Activated CD4-positive, CD25-positive, alpha-beta regulatory T cell treated with anti-CD3 and anti-CD28 coated beads, Interleukin-2, amount 50 U/mL, for 16 hours (primary cell): ENCODE measurements around the gene FASTKD2.
"Not testable (repeated sequence)": the region's sequence is repeated elsewhere in the genome, so short reads cannot be mapped to it uniquely, and the experiment has no call there.

Experiments
- DNase-seq: peaks from one replicate; pipeline ENCODE4 v3.0.0-alpha.2; 2020; ENCODE audit warnings: low read depth, low spot score

FASTKD2 gene

GRCh38 chr2:206790311-206790935 lies 25.0 kb downstream of the FASTKD2 start:
- DNase-seq, result no peak

- no peak for DNase-seq
These were observed 27.2 kb downstream of the FASTKD2 start for GRCh38 chr2:206792645-206793044.

GRCh38 chr2:206797376-206797775 lies 32.0 kb downstream of the FASTKD2 start:
- DNase-seq, result no peak

GRCh38 chr2:206798000-206798399 lies 32.6 kb downstream of the FASTKD2 start:
- DNase-seq, result no peak

GRCh38 chr2:206799083-206799482 lies 33.7 kb downstream of the FASTKD2 start:
- DNase-seq, result no peak

GRCh38 chr2:206800506-206801417 lies 35.4 kb downstream of the FASTKD2 start:
- DNase-seq, result no peak

- DNase-seq, result no peak
These were observed 36.2 kb downstream of the FASTKD2 start for GRCh38 chr2:206801418-206802189.

GRCh38 chr2:206802654-206803514 lies 37.5 kb downstream of the FASTKD2 start:
- no peak for DNase-seq

- no peak for DNase-seq
These were observed 38.9 kb downstream of the FASTKD2 start for GRCh38 chr2:206804326-206804725.

GRCh38 chr2:206805887-206806607 lies 40.6 kb downstream of the FASTKD2 start:
- DNase-seq, result no peak

- not testable (repeated sequence) for DNase-seq
These were observed 42.2 kb downstream of the FASTKD2 start for GRCh38 chr2:206807624-206808023.

GRCh38 chr2:206812471-206812870 lies 47.1 kb downstream of the FASTKD2 start:
- DNase-seq, result not testable (repeated sequence)

GRCh38 chr2:206814498-206814897 lies 49.1 kb downstream of the FASTKD2 start:
- DNase-seq, result no peak

GRCh38 chr2:206820807-206821206 lies 55.4 kb downstream of the FASTKD2 start:
- DNase-seq, result no peak

GRCh38 chr2:206823178-206823577 lies 57.8 kb downstream of the FASTKD2 start:
- DNase-seq, result no peak

GRCh38 chr2:206824087-206824618 lies 58.7 kb downstream of the FASTKD2 start:
- no peak for DNase-seq

GRCh38 chr2:206824993-206825392 lies 59.6 kb downstream of the FASTKD2 start:
- DNase-seq, result no peak

GRCh38 chr2:206831442-206831995 lies 66.1 kb downstream of the FASTKD2 start:
- no peak for DNase-seq

- no peak for DNase-seq
These were observed 67.5 kb downstream of the FASTKD2 start for GRCh38 chr2:206832873-206833272.

- no peak for DNase-seq
These were observed 67.9 kb downstream of the FASTKD2 start for GRCh38 chr2:206833291-206833690.
